ENCODE results near the gene POLL. TPM values are rescaled to one million over a fixed set of nuclear protein-coding genes. Genes with fewer than 3 reads are reported as not detected.

POLL gene
- total RNA-seq, 2 donors from 2014 or later: 23.3 to 33.9 TPM

DNA sequence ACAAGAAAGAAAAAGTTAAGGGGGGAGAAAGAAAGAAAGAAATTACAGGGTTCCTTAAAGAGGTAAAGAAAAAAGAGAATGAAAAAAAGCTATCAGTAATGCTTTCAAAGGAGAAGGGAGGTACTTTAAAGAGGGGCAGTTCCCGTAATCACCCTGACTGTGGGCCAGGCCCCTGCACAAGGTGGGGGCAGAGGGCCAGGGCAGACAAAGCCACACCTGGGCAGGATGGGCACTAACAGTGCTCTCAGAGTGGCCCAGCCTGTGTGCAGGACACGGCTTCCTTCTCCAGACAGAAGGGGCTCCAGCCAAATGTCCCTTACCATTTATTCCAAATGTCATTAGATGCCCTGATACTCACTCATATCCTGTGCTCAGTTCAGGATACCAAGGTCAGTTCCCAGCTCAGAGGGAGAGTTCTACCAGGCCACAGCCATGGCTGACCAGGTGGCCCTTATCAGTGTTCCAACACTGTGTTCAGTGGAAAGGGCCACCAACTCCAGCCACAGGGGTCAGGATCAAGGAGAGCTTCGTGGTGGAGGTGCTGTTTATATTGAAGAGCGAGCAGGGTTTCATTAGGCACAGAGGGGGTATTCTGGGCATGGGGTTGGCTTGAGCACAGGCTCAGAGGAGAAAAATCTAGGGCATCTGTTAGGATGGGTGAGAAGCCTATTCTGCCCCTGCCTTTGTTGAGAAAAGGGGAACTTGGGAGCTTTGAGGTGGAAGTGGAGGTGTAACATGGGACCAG is 29.9 kb upstream of the POLL start:
- Histone ChIP-seq H3K27me3 (no peaks in the 10 kb centered on the region), H3K36me3 (no peaks in the 10 kb centered on the region), H3K9ac (ENCODE audit: low read depth in 2 of 2, low read length in 2 of 2) (no peak overlapping the region), H3K9me3 (no peaks in the 10 kb centered on the region), H3K4me3 (no peak overlapping the region), H3K4me1 (no peaks in the 10 kb centered on the region), H3K27ac (no peak overlapping the region)
- TF ChIP-seq, protein P1, sequence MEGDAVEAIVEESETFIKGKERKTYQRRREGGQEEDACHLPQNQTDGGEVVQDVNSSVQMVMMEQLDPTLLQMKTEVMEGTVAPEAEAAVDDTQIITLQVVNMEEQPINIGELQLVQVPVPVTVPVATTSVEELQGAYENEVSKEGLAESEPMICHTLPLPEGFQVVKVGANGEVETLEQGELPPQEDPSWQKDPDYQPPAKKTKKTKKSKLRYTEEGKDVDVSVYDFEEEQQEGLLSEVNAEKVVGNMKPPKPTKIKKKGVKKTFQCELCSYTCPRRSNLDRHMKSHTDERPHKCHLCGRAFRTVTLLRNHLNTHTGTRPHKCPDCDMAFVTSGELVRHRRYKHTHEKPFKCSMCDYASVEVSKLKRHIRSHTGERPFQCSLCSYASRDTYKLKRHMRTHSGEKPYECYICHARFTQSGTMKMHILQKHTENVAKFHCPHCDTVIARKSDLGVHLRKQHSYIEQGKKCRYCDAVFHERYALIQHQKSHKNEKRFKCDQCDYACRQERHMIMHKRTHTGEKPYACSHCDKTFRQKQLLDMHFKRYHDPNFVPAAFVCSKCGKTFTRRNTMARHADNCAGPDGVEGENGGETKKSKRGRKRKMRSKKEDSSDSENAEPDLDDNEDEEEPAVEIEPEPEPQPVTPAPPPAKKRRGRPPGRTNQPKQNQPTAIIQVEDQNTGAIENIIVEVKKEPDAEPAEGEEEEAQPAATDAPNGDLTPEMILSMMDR (IDR thresholded peaks at IDR 0.05): no peak
- DNase-seq: no peak
- intact Hi-C loops (cut with DNase I): no loop called here

- Histone ChIP-seq H3K4me3 (no peak overlapping the region), H3K36me3 (no peaks in the 10 kb centered on the region), H3K9me3 (no peaks in the 10 kb centered on the region), H3K9ac (ENCODE audit: low read depth in 2 of 2, low read length in 2 of 2) (no peak overlapping the region), H3K4me1 (no peaks in the 10 kb centered on the region), H3K27me3 (no peaks in the 10 kb centered on the region), H3K27ac (no peak overlapping the region)
- no peak for DNase-seq
- TF ChIP-seq, protein P1 (IDR thresholded peaks at IDR 0.05): no peak
- intact Hi-C loops (cut with DNase I): no loop called here
These were observed 29.2 kb upstream of the POLL start for GRCh38 chr10:101617102-101617823.

DNA sequence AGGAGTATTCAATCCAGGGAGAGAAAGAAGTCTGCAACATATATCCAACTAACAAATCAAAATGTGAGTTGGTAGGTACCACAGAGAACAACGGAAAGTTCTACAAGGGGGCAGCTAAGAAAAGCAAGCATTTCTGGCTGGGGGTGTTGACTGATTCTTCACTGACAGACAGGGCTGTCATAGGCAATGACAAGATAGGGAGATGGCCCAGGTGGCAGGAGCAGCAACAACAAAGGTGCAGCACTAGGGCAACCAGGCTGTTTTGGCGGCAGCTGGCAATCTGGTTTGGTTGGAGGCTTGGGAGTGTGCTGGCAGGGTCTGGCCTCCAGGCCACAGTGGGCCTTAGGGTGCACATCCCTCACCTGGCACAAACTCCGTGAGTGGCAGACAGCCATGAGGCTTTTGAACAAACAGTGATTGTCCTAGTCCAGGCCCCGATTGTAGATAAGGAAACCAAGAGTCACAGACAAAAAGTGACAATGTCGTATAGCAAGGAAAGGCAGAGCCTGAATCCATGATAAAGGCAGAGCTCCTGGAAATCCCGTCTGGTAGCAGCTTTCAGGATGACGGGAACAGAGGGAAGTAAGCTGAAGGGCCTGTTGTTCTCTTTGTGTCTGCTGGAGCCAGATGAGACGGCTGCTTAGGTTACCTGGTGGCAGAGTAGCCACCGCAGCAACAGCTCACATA is 28.5 kb upstream of the POLL start:
- no peaks in the 10 kb centered on the region for H3K36me3 ChIP-seq
- intact Hi-C loops (cut with DNase I): no loop called here

GRCh38 chr10:101615525-101616116 is 27.6 kb upstream of the POLL start:
- no peak overlapping the region for H3K27ac ChIP-seq
- no peak for DNase-seq
- no peak overlapping the region for H3K4me3 ChIP-seq
- H3K9me3 ChIP-seq: no peaks in the 10 kb centered on the region
- no peaks in the 10 kb centered on the region for H3K36me3 ChIP-seq
- no peaks in the 10 kb centered on the region for H3K4me1 ChIP-seq
- no peaks in the 10 kb centered on the region for H3K27me3 ChIP-seq
- TF ChIP-seq, protein P1 (IDR thresholded peaks at IDR 0.05): no peak
- intact Hi-C loops (cut with DNase I): no loop called here
- H3K9ac ChIP-seq (ENCODE audit: low read depth in 2 of 2, low read length in 2 of 2): no peak overlapping the region

More for the DNA sequence above, 28.5 kb upstream of the POLL start:
- Histone ChIP-seq H3K9me3 (no peaks in the 10 kb centered on the region), H3K4me1 (no peaks in the 10 kb centered on the region), H3K4me3 (no peak overlapping the region), H3K9ac (ENCODE audit: low read depth in 2 of 2, low read length in 2 of 2) (no peak overlapping the region), H3K27me3 (no peaks in the 10 kb centered on the region), H3K27ac (no peak overlapping the region)
- TF ChIP-seq, protein P1 (IDR thresholded peaks at IDR 0.05): no peak
- no peak for DNase-seq
